HG03520 (cell line): ENCODE measurements around the gene TERT.

Experiments
- ATAC-seq: cut with Tn5 transposase; IDR thresholded peaks from one replicate; pipeline ENCODE4 v1.9.1; 2021; ENCODE audit warnings: mild to moderate bottlenecking, moderate library complexity; ENCODE audit not compliant: unreplicated experiment

The TERT gene

GRCh38 chr5:1319436-1320256 lies 24.8 kb upstream of the TERT start:
- ATAC-seq: no peak

DNA sequence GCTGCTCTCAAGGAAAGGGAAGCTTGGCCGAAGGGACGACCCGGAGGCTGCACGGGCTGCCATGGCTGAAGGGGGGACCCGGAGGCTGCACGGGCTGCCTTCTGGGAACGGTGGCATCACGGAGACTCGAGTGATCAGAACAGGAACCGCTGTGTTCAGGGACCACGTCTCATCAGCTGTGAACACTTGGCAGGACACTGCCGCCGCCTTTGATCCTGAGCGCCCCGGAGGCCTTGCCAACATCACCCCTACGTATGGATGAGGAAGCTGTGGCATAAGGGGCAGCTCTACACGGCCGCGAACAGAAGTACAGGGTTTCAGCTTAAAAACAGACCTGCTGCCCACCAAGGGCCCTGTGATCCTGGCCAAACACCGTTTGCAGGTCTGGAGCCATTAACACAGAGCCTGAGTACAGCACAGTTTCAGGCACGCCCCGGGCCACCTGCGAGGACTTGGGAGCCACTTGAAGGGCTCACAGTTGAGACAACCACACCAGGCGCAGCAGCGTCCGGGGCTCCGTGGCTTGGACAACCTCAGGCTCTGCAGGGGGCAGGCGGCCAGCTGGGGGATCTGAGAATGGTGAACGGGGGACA lies 23.9 kb upstream of the TERT start:
- no peak for ATAC-seq

- no peak for ATAC-seq
Measured at GRCh38 chr5:1317921-1318565, 23.2 kb upstream of the TERT start.

- ATAC-seq: no peak
Measured at GRCh38 chr5:1316588-1317340, 21.9 kb upstream of the TERT start.

DNA sequence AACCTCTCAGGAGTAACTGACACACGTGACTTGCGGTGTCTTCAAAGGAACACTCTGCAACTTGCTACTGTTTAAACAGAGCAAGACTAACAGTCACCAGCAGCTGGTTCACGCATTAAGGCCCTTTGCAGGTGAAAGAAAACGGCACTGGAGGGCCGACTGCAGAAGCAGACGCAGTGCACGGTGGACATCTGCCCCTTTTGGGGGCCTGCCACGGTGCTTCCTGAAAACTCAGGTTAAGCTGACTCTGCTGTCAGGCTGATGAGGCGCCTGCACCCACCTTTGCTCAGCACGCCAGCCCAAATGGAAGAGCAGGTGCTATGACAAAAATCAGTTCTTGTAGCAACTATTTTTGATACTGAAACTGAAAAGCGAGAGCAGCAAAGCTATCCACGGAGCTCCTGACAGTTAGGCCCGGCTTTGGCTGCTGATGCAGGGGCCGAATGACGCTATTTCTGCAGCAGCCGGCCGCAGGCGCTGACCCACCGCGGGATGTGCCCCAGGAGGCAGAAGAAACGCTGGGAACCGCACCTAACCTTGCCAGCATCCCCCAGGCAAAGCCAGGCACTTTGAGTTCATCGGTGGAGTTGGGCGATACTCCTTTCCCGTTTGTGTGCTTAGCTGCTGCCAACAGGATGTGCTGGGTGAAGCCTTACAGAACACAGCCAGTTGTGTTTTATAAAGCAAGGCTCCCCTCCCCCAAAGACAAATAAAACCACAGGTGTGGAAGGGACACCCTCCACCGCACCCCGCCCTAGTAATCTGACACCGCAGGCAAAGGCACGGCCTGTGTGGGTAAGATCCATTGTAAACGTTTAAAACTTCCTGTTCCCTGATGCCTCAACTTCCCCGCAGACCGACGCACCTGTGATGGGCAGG lies 21.1 kb upstream of the TERT start:
- peak; percentile 51 for ATAC-seq

DNA sequence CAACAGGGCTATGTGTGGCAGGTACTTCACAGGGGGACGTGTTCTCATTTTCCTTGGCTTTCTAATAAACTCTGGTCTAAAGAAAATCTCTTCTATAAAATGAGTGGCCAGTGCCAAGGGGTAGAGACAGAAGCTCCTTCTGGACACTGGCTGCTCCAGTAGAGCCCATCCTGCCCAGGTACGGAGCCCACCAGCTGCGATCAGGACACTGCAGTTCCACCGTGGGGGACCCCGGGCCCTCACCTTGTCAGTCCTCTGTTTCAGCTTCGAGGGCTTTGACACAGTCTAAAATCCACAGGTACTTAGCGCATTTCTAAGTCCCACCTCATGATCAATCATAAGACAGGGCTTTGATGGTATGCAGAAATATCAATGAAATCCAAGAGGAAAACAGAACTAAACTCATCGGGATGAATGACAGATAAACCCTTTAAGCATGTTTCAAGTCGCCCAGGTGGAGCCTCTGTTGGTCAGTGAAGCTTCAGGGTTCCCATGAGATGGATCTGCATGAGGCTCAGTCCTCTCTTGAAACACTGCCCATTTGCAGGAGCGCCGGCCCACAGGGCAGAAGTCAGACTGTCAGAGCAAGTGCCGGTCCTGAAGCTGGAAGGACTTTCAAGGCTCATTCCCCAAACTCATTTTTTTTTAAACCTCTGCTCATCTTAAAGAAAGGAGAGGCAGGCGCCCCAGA lies 20.3 kb upstream of the TERT start:
- peak; percentile 1 for ATAC-seq

GRCh38 chr5:1314564-1314982 lies 19.7 kb upstream of the TERT start:
- no peak for ATAC-seq

- peak; percentile 60 for ATAC-seq
Measured at GRCh38 chr5:1312993-1313833, 18.3 kb upstream of the TERT start.

- no peak for ATAC-seq
Measured at GRCh38 chr5:1312206-1312605, 17.3 kb upstream of the TERT start.

DNA sequence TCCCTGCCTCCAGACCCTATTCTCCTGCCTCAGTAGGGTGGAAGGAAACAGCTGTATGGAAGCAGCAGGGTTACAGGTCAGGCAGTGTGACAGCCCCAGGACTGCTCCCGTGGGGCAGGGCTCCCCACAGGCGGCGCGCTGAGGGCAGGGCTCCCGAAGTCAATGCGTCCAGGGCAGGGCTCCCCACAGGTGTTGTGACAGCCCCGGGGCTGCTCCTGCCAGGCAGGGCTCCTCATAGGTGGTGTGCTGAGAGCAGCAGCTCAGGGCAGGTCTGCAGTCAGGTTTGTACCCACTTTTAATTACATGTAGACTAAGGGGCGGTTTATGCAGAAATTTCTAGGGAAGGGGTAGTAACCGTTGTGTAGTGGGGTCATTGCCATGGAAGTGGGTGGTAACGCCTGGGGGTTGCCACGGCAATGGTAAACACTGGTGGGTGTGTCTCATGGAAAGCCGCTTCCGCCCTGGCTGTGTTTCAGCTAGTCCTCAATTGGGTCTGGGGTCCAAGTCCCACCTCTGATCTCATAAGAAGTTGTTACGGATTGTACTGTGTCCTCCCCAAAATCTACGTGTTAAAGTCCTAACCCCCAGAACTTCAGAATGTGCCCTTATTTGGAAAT lies 16.7 kb upstream of the TERT start:
- ATAC-seq: no peak

DNA sequence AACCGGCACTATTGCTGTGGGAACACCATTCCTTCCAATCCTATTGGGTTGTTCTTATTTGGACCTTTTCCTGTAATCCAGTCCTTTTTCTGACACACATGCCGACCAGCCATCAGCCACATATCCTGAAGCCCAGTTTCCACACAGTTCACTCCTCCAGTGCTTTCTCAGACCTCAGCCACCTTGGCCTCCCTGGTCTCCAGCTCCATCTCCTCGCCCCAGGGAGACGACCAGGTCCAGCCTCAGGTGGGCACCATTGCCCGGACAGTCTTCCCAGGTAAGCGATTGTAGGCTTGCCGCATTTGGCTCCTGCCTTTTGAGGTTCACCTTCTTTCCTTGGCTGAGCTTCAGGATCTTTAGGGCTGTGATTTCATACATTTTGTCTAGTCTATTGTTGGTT lies 15.2 kb upstream of the TERT start:
- ATAC-seq: no peak

- no peak for ATAC-seq
Measured at GRCh38 chr5:1304033-1304432, 9.2 kb upstream of the TERT start.

GRCh38 chr5:1302258-1302657 lies 7.4 kb upstream of the TERT start:
- no peak for ATAC-seq

DNA sequence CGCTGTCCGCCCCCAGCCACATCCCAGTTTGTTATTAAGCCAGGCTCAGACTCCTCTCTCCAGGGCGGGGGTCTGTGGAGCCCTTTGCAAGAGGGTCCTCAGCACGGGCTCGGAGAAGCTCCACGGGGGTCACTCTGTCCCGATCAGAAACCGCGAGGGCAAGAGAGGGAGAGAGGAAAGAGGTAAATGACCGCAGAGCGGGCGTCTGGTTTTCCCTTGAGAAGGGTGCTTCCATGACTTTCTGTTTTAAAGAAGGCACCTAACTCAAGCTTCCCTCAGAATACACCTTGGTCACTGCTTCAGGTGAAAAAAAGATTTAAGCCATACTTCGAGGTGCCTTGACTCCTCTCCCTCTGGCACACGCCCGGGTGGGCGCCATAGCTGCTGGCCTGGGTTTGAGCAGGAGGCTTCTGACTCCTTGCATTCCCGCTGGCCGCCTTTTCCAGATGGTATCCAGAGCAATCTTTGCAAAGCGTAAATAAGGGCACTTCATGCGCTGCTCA lies 5.8 kb upstream of the TERT start:
- ATAC-seq: no peak

DNA sequence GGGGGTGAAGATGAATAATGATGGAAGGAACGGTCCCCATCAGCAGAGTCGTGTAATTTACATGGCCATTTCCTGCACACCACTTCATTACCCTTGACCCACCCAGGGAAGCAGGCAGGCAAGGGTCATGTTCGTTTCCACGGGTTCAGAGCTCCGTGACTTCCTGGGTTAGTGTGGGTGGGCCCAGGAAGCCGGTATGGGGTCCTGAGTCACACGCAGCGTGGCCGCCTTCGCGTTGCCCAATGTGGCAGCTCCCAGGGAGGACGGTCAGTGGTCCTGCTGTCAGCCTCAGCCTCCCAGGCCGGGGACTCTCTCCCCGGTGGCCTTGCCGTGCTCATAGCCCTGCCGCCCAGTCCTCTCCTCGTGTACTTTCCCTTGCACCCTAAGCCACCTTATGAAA lies 5.1 kb upstream of the TERT start:
- no peak for ATAC-seq

DNA sequence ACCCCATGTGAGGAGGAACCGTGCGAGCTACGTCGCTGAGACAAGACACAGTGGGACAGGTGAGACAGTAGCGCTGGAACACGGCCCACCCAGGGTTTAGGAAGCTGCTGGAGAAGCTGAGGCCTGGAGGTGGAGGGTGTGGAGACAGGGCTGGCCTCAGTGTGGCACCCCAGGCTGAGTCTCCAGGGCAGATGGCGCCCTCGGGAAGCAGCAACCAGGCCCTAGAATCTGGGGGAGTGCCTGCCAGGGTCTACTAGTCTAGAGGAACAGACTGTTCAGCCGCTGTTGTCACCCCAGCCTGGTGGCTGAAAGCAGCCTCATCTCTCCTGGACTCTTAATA lies 4.6 kb upstream of the TERT start:
- ATAC-seq: no peak

DNA sequence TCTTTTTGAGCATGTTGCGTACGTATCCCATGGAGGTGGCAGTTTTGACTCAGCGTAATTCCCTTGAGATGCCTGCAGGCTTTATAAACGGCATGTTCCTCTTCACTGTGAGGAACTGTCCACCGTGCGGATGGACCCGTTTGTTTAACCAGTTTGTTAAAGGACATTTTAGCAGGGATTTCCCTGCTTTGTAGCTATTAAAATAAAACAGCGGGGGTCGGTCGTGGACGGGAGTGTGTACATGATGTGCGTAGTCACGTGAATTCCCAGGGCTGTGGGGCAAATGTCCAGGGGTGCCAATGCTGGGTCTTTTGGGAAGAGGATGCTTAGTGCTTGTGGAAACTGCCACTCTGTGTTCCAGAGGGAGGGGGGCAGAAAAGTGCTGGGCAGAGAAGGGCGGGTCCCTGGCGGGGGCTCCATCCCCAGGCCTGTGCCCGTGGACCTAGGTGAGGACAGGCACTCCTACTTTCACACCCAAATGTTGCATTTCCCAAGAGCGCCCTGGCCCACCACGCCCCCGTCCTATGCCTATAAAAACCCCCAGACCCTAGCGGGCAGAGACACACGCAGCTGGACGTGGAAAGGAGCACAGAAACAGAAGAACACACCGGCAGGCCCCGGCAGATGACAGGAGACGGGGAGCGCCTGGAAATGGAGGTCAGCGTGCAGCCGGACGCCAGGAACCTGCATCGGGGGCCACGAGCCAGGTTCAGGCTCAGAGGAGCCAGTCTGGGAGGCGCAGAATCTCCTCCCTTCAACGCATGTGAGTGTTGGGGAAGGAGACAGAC lies 4.0 kb upstream of the TERT start:
- ATAC-seq: no peak

- ATAC-seq: no peak
Measured at GRCh38 chr5:1298067-1298551, 3.2 kb upstream of the TERT start.
